Kasumi-1 (cell line): ENCODE measurements around the gene INAFM1.

Experiments used
- DNase-seq, 2 experiments: peaks; one replicate each; lab custom pipeline; 2025; lab: John Stamatoyannopoulos, UW

Gene INAFM1

DNA sequence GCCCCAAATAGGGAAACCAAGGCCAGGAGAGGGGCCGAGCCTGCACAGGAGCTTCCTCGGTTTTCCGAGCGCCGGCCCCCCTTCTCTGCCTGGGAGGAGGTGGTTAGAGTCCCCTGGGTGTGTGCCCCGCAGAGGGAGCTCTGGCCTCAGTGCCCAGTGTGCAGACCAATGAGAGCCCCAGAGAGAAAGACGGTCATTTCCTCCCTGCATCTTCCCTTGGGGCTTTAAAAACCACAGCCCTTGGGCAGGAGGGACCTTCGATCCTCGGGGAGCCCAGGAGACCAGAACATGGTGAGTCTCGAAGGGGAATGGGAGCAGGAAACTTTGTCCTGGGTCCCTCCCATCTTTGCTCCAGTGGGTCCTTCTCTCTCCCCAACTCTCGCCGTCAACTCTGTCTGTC lies 34.9 kb downstream of the INAFM1 start, which contains the start of gene C5AR1:
Gene C5AR1, plus strand, starts transcription at position 254 of the 400 bp plus-strand sequence. Its CDS starts 35 bp downstream, at position 289.
- no peak for DNase-seq

DNA sequence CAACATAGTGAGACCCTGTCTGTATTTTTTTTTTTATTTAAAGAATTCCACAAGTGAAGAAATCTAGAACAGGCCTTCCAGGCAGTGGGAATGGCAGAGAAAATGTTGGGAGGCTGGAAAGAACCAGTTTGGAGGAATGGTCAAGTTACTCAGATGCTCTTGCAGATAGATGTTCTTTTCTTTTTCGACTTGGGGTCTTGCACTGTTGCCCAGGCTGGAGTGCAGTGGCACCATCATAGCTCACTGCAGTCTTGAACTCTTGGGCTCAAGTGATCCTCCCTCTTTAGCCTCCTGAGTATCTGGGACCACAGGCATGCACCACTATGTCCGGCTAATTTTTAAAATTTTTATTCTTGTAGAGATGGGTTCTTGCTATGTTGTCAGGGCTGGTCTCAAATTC lies 35.6 kb downstream of the INAFM1 start:
- DNase-seq, result no peak

DNA sequence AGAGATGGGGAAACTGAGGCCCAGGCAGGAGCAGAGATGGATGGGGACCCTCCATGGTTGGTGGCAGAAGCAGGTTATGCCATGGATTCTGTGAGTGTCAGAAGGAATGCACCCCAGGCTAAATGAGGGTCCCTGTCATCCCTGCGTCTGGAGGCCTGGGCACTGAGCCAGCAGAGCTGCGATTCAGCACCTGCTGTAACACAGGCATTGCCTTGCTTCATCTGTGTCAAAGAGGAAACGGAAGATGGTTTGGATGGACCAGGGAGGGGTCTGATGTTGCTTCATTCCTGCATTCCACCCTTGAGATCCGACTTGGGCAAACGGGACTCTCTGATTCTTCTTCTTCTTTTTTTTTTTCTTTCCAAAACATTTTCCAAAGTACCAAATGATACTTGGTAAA lies 36.1 kb downstream of the INAFM1 start:
- peak; percentile 49 to 53 for DNase-seq

DNA sequence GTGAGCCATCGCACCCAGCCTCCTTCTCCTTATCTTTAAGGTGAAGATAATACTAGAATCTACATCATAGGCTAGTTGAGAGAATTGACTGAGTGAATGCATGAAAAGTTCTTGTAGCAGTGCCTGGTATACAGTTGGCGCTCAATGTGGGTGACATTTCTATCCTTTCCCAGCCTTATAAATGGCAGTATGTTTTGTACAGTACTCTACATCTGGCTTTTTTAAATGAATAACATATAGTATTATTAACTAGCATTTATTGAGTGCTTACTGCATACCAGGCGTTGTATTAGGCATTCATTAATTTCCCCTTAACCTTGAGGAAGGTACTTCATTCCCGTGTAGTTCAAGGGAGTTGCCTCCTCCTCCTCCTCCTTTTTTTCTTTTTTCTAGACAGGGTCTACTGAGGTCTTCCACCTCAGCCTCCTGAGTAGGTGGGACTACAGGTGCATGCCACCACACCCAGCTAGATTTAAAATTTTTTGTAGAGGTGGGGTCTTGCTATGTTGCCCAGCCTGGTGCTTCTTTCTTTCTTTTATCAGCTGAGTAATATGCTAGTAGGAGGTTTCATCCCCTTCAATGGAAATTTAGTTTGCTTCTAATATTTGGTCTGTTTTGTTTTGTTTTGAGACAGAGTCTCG lies 37.8 kb downstream of the INAFM1 start:
- no peak for DNase-seq

DNA sequence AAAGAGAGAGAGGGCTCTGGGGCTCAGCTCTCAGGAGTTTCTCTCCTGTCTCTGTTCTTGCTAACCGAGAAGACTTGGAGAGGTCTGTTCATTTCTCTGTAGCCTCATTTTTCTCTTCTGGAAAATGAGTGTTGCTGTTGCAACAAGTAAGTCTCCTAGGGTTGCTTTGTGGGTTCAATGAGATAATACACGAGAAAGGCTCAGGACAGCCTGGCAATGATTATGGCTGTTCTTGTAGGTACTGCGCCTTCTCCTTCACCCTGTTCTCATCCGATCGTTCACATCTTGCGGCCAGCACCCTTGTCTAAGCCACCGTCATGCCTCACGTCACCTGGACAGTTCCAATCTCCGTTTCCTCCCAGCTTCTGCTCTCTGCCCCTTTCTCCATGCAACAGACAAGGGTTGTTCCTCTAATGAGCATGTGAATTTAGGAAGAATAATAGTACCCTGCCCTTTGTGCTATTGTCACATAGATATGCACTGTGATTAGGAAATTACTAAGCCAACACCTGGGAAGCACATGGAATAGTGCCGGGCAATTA lies 39.1 kb downstream of the INAFM1 start:
- DNase-seq, result no peak

- DNase-seq, result peak; percentile 98 to 99
Observed at GRCh38 chr19:47315125-47315821, 40.6 kb downstream of the INAFM1 start.

DNA sequence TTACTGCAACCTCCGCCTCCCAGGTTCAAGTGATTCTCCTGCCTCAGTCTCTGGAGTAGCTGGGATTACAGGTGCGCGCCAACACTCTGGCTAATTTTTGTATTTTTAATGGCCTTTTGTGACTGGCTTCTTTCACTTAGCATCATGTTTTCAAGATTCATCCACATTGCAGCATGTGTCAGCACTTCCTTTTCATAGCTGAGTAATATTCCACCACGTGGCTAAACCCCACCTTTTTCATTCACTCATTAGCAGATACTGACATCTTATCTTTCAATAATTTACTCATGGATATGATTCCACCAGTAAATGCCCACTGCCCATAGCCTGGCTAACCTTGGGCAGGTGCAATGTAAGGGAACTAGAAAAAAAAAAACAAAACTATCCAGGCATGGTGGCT lies 41.8 kb downstream of the INAFM1 start:
- DNase-seq, result no peak

GRCh38 chr19:47319923-47320871 lies 45.5 kb downstream of the INAFM1 start:
- DNase-seq, result no peak

DNA sequence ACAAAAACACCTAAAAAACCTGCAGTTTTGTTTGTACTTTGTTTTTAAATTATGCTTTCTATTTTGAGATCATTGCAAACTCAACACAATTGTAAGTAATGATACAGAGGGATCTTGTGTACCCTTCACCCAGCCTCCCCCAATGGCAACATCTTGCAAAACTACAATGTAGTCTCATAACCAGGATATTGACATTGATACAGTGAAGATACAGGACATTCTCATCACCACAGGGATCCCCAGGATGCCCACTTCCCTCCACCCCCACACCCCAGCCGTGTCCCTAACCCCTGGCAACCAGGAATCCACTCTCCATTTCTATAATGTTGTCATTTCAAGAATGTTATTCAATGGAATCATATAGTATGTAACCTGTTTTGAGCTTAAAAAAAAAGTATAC lies 46.9 kb downstream of the INAFM1 start:
- no peak for DNase-seq

DNA sequence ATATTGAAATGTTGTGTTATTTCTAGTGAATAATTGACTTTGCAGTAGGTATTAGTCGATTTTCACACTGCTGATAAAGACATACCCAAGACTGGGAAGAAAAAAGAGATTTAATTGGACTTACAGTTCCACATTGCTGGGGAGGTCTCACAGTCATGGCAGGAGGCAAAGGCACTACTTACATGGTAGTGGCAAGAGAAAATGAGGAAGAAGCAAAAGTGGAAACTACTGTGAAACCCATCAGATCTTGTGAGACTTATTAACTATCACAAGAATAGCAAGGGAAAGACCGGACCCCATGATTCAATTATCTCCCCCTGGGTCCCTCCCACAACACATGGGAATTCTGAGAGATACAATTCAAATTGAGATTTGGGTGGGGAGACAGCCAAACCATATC lies 47.4 kb downstream of the INAFM1 start:
- DNase-seq, result peak; percentile 36 to 39

DNA sequence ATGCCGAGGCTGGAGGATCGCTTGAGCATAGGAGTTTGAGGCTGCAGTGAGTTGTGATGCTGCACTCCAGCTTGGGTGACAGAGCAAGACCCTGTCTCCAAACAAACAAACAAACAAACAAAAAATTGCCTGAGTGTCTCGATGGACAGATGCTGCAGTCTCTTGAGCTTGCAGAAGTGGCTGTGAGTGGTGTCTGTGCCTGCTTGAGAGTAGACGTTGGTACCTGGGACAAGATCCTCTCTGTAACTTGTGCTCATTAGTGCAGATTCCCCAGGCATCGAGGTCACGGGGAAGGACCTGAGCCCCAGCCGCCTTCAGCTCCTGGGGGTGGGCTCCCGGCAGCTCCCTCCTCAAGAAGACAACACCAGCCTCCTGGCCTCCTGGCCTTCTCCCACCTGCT lies 48.7 kb downstream of the INAFM1 start:
- no peak for DNase-seq

DNA sequence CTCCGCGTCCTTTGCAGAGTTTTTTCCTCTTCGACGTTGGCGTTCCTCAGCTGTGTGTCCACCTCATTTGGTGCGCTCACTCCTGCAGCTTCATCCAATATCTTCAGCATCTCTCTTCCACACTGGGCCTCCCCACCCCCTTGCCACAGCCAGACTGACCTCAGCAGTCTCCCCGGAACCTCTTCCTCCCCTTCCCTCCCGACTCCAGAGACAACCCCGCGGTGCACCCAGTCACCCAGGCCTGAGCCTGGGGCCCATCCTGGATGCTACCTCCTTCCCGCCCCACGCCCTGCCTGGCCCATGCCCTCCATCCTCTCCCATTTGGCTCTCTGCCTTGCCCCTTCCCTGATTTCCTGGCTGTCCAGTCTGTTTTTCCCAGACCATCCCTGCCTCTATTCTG lies 49.2 kb downstream of the INAFM1 start:
- DNase-seq, result no peak

- DNase-seq, result peak; percentile 63 to 65
Observed at GRCh38 chr19:47324502-47324901, 49.8 kb downstream of the INAFM1 start.
